Measurements from ENCODE around the gene SHOC2. TPM values are rescaled to one million over a fixed set of nuclear protein-coding genes. Genes with fewer than 3 reads are reported as not detected.

SHOC2 gene
- total and polyA plus RNA-seq, 7 donors = 20.0 to 45.8 (median 35.4) TPM

GRCh38 chr10:110919971-110920881, 822 bp downstream of the SHOC2 start:
- Histone ChIP-seq H3K9me3 (no peaks in the 10 kb centered on the region), H3K27me3 (ENCODE audit: insufficient read depth in 3 of 3, low read length in 2 of 3) (no peaks in the 10 kb centered on the region), H3K27ac (peak overlapping the region; percentile 97), H3K4me3 (peak overlapping the region; percentile 82), H3K4me1 (peaks cover 53% of the 10 kb centered on the region), H3K36me3 (ENCODE audit: insufficient read depth in 1 of 2, low read depth in 1 of 2) (peaks cover 0 to 7% of the 10 kb centered on the region in 2 donors)
- intact Hi-C loops (cut with DNase I) = loop anchor here in 1 of 2 donors (1.0 kb wide), 1 partner anchor 49 kb away; the partner anchor contains the start of gene PDCD4
- WGBS, 3 donors = 0% methylated on average over 31 to 44 of the region's 44 CpGs
- no peak for TF ChIP-seq CTCF (IDR thresholded peaks at IDR 0.05)
- ATAC-seq (peak in 1 of 4 donors; percentile 1), DNase-seq (peak in 1 of 2 donors; percentile 59)

GRCh38 chr10:110923856-110924493, 4.6 kb downstream of the SHOC2 start:
- Histone ChIP-seq H3K36me3 (ENCODE audit: insufficient read depth in 1 of 2, low read depth in 1 of 2) (no peaks in the 10 kb centered on the region), H3K4me1 (peaks cover 41% of the 10 kb centered on the region), H3K27me3 (ENCODE audit: insufficient read depth in 3 of 3, low read length in 2 of 3) (no peaks in the 10 kb centered on the region), H3K27ac (no peak overlapping the region), H3K4me3 (no peak overlapping the region), H3K9me3 (no peaks in the 10 kb centered on the region)
- intact Hi-C loops (cut with DNase I) = no loop called here
- no peak for TF ChIP-seq CTCF (IDR thresholded peaks at IDR 0.05)
- 38 to 49% (median 46%) methylated on average over 2 of the region's 2 CpGs for WGBS, 3 donors
- ATAC-seq = no peak
- DNase-seq = no peak

GRCh38 chr10:110927461-110927860, 8.1 kb downstream of the SHOC2 start:
- no peak for ATAC-seq
- intact Hi-C loops (cut with DNase I) = no loop called here
- Histone ChIP-seq H3K4me3 (no peak overlapping the region), H3K36me3 (ENCODE audit: insufficient read depth in 1 of 2, low read depth in 1 of 2) (no peaks in the 10 kb centered on the region), H3K9me3 (no peaks in the 10 kb centered on the region), H3K27ac (no peak overlapping the region), H3K4me1 (peaks cover 31% of the 10 kb centered on the region), H3K27me3 (ENCODE audit: insufficient read depth in 3 of 3, low read length in 2 of 3) (no peaks in the 10 kb centered on the region)
- no peak for TF ChIP-seq CTCF (IDR thresholded peaks at IDR 0.05)
- WGBS, 3 donors = 97 to 99% (median 98%) methylated on average over 2 of the region's 2 CpGs
- DNase-seq = no peak

GRCh38 chr10:110931769-110932381, 12.5 kb downstream of the SHOC2 start:
- Histone ChIP-seq H3K4me3 (no peak overlapping the region), H3K27me3 (ENCODE audit: insufficient read depth in 3 of 3, low read length in 2 of 3) (no peaks in the 10 kb centered on the region), H3K27ac (no peak overlapping the region), H3K4me1 (peaks cover 9% of the 10 kb centered on the region), H3K9me3 (no peaks in the 10 kb centered on the region), H3K36me3 (ENCODE audit: insufficient read depth in 1 of 2, low read depth in 1 of 2) (no peaks in the 10 kb centered on the region)
- DNase-seq = no peak
- 56 to 68% (median 58%) methylated on average over 1 of the region's 1 CpG for WGBS, 3 donors
- intact Hi-C loops (cut with DNase I) = loop anchor here in 1 of 2 donors (10.0 kb wide), 1 partner anchor 53 kb away; no protein-coding TSS in a partner anchor
- no peak for TF ChIP-seq CTCF (IDR thresholded peaks at IDR 0.05)
- ATAC-seq = peak in 1 of 4 donors; percentile 21
